ENCODE results near the gene GRM4.
A peak's percentile ranks its signal among the peaks of the same experiment; 100 is the strongest.

Gene GRM4

DNA sequence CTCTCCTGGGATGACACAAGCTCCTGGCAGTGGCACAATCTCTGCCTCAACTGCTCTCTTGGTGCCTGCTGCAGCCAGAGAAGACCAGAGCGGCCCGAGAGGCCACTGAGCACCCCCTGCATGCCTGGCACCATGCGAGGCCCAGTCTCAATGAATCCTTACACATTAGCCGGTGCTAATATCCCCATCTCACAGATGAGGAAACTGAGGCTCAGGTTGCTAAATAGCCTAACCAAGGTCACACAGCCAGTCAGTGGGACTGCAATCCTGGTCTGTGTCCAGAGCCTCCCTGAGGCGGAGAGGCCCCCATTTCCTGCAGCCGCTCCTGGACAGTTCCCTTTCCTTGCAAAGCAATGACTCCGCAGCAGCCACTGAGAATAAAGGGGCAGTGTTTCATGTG, 81.2 kb downstream of the GRM4 start:
- DNase-seq (ENCODE audit: low read depth in 2 of 2) = no peak

DNA sequence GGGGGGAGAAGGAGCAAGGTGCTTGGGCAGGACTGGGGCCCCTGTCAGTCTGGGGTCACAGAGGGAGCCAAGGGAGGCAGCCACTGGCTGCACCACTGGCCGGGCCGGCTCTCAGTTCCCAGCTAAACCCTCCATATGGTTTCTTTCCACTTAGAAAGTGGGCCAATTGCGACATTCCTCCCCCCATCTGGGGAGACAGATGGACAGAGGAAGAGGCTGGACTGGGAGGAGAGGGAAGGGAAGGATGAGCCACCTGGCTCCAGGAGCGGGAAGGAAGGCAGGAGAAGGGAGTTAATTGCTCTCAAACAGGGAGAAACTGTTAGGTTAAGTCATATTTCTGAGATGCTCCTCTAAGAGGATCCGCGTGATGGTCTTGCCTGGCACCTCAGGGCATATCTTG, 82.2 kb downstream of the GRM4 start:
- no peak for DNase-seq (ENCODE audit: low read depth in 2 of 2)

DNA sequence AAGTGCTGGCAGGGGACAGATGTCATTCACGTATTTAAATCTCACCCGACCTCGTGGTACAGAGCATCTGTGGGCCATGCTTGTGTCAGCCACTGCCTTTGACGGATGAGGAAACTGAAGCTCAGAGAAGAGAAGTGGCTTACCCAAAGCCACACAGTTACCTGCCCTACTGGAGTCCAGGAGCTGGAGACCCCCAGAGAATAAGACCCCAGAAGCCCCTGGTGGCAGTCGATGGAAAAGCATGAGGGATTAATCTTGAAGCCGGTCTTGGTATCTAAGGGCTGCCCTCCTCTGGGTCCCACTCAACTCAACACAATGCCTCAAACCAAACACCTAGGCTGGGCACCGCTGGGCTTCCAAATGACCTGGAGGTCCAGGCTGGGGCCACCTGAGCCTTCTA, 83.1 kb downstream of the GRM4 start:
- DNase-seq (ENCODE audit: low read depth in 2 of 2) = no peak

DNA sequence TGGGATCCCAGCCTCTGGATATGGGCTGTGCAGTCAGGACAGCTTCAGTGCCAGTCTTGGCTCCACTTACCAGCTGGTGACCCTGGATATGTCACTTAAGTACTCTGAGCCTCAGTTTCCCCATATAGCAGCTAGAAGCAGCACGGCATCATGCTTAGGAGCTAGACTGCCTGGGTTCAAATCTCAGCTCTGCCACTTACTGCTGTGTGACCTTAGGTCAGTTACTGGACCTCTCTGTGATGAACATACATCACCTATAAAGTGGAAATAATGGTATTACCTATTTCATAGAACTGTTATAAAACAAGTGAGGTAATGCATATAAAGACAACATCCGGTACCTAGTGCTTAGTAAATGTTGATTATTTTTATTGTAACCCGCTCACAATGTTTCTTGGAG, 83.7 kb downstream of the GRM4 start:
- DNase-seq (ENCODE audit: low read depth in 2 of 2) = no peak

DNA sequence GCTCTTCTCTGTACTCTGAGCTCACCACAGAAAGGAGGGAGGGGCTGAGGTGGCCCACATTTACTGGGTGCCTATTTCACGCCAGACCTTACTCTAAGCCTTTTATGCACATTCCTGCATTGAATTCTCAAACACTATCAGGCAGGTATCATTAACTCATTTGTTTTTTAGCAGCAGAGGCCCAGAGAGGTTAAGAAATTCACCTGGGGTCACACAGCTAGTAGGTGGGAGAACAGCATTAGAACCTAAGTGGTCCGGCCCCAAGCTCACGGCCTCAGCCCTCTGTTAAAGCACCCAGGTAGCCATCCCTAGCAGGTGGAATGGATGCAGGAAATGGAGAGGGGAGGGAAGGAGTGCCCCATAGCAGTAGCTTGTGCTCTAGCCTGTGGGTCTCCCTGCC, 84.5 kb downstream of the GRM4 start:
- no peak for DNase-seq (ENCODE audit: low read depth in 2 of 2)

DNA sequence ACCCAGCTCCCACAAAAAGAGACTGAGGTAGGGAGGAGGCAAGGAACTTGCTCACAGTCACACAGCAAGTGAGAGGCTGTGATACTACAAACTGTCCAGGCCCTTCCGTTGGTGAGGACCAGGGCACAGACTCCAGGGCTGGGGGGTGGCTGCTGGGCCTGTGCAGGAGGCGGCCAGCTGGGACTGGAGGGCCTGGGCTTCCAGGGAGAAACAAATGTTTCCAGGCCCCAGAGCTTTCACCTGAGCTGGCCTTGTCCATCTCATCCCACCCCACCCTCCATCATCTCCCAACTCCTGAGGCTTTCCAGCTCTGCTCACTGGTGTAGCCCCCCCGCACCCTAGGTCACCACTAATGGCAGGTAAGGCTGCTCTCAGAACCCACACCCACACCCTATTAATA, 86.0 kb downstream of the GRM4 start:
- no peak for DNase-seq (ENCODE audit: low read depth in 2 of 2)

DNA sequence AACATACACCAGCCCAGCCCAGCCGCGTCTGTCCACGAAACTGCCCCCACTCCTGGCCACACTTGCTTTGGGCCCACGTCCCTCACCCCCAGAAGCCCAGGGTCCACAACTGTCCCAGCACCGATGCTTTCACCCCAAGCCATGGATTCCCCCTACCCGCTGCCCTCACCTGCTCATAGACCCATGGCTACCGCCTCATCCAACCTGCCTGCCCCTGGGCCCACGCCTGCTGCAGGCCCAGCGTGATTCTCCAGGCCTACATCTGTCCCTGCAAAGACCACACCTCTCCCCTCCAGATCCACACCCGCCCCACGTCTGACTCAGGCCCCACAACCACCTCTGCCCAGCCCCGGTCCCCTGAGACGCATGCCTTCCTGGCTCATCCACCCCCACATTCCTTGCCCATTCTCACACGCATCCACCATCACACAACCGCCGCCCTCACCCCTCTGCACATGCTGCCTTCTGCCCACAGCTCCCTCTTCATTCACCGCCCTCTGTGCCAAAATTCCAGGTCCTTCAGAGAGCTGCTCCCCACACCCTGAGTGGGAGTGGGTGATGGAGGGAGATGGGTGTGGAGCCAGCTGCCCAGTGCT, 86.7 kb downstream of the GRM4 start:
- no peak for DNase-seq (ENCODE audit: low read depth in 2 of 2)

DNA sequence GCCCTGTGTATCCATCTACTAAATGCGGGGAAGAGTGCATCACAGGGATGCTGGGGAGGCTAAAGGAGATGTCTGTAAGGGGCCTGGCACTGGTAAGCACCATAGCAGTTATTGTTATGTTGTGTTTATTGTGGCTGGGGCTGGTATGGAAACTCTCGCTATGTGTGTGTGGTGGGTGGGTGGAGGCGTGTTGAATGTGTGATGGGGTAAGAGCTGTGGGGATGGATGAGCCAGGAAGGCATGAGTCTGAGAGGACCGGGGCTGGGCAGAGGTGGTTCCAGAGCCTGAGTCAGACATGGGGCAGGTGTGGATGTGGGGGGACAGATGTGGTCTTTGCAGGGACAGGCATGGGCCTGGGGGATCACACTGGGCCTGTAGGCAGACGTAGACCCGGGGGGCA, 88.1 kb downstream of the GRM4 start:
- no peak for DNase-seq (ENCODE audit: low read depth in 2 of 2)

DNA sequence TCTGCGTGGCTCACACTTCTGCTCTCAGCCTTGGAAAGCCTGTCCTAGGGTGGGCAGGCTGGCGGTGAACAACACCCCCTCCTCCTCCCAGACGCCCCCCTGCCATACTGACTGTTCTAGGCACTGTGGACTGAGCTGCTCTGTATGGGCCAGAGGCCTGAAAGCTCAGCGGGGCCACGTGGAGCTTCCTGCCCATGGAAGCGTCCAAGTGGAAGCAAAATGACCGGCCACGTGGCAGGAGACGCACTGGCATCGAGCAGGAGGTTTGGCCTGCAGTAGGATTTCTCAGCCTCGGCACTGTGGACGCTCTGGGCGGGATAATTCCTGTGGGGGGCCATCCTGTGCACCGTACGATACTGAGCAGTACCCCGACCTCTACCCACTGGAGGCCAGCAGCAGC, 88.7 kb downstream of the GRM4 start:
- no peak for DNase-seq (ENCODE audit: low read depth in 2 of 2)

DNA sequence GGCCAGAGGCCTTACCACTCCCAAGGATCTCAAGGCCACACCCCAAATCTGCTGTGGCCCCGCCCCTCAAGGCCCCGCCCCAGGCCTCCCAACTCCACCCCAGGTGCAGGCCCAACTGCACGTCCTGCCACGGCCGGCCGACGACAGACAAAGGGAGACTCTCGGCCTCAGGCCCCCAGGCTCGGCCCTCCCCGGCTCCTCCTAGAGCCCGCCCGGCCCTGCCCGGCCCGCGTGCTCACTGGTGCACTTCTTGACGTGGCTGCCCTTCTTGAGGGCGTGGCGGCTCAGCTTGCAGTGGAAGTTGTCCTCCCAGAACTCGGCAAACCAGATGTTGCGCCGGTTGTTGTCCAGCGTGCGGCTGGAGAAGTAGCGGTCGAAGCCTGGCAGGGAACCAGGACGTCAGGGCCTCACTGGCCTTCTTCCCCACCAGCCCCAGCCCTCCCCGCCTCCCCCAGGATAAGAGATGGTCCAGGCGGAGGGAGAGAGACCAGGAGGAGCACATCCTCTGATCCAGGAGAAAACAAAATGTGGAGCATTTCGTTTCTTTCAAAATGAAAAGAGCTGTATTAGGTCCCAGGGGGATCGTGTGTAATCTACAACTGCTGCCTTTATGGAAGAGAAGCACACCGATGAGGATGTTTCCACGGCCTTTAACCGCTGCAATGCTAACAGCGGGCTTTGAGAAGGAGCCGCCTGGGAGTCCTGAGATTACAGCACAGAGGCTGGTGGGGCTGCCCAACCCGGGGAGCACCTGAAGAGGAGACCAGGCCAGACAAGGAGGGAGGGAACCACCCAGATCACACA, 89.4 kb downstream of the GRM4 start:
- DNase-seq (ENCODE audit: low read depth in 2 of 2) = no peak

DNA sequence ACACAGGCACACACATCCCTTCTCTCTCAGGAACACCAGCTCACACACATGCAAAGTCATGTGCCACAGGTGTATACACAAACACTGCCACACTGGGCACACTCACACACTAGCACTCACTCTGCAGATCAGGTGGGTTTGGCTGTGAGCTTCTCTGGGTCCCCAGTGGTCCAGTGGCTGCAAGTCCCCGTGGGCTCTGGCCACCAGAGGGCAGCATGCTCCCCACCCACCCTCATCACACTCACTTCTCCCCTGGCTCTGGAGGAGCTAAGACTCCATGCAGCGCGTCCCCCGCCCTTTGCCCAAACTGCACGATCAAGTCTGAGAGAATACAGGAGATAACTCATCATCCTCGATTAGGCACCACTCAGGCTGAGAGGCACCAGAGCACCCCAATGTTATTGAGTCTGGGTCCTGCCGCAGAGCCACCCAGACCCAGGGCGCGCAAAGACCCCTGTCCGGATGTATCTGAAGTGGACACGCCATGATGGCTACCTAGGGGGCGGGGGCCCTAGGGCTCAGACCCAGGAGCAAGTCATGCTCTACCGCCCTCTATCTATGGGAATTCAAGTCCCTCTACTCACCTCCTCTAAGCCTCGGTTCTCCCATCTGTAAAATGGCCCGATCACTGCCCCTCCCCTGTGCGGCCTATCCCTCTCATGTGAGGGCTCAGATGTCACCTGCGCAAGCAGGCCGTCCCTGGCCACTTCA, 90.5 kb downstream of the GRM4 start:
- peak; percentile 31 to 36 for DNase-seq (ENCODE audit: low read depth in 2 of 2)

DNA sequence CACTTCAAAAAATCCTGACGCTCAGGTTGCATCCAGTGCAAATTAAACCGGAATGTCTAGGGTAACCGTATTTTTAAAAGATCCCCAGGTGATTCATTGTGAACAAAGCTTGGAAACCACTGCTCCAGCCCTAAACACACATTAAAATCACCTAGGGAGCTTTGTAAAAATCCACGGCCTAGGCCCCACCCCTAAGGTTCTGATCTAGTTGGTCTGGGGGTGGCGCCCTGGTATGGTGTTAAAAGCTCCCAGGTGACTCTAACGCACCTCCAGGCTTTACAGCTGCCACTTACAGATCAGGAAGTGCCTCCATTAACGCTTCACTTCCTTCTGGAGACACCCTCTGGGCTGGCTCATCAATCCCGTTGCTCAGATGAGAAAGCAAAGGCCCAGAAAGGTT, 92.2 kb downstream of the GRM4 start:
- DNase-seq (ENCODE audit: low read depth in 2 of 2) = no peak

DNA sequence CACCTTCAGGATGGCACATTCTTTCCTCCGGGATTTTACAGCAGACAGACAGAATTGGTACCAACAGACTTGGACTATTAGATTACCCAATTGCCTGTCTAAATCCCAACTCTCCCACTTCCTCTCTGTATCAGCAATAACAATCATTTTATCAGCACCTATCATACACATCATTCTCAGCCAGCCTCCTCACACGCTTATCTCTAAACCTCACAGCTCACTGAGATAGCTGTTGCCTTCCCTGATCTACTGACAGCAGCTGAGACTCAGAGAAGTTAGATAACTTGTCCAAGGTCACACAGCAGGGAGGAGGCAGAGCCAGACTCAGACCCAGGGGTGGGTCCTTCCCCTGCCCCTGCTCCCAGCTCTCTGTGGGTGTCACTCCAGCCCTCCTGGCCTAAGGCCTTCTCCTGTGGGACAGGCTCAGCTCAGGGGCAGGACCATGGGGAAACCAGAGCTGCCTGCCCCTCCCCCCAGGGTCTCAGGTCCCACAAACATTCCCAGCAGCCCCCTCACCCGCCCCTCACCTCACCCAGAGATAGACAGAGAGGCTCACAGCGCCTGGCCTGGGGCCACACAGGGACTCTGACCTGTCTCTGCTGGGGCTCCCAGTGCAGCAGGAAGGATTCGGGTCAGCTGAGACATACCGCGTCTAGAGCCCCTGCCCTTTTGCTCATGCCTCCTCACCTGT, 92.8 kb downstream of the GRM4 start:
- DNase-seq (ENCODE audit: low read depth in 2 of 2) = no peak

DNA sequence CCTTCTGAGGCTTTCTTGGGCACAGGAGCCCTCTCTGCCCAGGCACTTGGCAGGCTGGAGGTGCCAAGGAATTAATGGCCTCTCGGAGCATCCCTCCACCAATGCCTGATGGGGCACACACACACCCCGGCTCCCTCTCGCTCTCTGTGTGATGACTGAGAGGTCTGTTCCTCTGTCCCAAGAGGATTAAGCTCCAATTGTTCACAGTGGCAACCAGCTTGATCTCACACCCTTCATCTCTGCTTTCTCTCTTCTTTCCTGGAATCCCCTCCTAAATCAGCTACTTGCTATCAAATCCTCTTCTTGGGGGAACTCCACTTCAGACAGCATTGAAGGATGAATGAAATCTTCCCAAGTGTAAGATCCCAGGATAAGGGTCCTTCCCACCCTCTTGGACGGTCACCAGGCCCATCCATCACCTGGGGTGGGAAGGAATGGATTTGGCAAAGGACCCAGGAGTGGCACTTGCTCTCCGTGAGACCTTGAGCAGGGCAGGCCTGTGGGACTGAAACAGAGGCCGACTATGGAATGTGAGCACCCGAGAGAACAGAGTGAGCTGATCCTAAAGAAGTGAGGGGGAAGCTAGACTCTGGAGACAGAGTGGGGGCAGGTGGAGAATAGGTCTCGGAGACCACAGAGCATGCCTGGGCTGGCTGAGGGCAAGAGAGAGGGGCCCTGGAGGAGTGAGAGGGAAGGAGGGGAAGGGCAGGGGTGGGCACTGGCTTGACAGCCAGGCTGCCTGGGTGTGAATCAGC, 93.6 kb downstream of the GRM4 start:
- DNase-seq (ENCODE audit: low read depth in 2 of 2) = no peak

DNA sequence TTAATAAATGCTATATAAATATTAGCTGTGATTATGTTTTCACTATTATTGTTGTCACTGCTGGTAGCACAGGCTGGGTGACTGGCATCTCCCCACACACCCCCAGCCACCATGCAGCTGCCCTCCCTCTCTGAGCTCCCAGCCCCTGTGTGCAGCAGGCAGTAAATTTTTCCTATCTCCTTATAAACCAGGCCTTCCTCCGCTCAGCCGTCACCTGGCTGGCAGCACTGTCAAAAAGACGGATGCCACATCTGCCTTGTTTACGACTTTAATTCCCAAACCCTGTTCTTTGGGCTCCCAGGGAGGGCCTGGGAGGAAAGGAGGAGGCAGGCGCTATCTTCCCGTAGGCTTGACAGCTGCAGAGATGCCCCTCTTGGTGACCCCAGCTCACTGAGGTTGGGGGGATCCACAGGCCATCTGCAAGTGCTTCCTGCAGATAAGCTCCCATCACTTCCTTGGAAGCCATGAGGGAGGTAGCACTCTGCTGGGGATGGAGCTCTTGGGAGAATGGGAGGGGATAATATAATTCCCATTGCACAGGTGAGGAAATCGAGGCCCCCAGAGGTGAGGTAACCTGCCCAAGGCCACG, 94.5 kb downstream of the GRM4 start:
- DNase-seq (ENCODE audit: low read depth in 2 of 2) = no peak

DNA sequence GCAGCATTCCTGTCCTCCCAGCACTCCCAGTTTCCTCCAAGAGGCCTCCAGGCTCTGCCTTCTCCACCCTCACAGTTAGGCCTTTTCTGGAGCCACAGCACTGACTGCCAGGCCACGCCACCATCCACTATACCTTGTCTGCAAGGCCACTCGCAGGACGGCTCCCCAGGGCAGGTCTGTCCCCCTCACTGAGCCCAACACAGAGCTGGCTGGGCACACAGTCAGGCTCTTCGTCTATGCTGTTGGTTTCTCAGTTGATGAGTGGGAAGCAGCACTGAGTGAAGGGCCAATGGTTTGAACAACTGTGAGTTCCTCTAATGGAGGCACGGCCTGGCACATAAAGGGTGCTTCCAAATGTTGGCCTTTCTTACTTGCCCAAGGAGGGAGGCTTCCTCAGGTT, 95.2 kb downstream of the GRM4 start:
- no peak for DNase-seq (ENCODE audit: low read depth in 2 of 2)

DNA sequence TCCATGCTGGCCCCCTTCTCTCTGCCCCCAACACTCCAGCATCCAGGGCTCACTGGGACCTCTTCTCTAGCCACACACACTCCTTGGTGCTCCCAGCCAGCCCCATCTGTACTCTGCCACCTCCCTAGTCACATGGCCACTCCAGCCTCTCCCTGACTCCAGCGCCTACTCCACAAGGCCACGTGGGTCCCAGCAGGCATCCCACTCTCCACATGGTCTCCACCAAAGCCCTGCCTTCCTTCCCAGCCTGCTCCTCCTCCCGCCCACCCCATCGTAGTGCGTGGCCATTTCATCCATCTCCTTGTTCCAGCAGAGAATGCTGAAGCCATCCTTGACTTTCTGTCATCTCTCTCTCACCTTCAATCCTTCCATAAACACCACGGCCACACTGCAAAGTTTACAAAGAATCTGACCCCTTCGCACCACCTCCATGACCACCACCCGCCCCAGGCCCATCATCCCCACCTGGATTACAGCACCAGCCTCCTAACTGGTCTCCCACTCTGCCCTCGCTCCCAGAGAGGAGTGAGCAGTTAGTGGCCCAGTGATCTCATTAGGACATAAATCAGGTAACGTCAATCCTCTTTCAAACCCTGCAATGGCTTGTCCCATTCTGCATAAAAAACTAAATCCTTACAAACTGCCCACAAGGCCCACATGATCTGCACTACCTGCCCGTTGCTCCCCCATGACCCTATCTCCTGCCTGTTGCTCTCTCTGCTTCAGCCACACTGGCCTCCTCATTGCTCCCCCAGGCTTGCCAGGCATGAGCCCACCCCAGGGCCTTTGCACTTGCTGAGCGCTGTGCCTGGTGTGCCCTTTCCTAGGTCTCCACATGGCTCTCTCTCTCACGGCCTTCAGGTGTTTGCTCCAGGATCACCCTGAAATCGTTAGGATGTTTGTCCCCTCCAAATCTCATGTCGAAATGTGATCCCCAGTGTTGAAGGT, 96.2 kb downstream of the GRM4 start:
- DNase-seq (ENCODE audit: low read depth in 2 of 2) = no peak

DNA sequence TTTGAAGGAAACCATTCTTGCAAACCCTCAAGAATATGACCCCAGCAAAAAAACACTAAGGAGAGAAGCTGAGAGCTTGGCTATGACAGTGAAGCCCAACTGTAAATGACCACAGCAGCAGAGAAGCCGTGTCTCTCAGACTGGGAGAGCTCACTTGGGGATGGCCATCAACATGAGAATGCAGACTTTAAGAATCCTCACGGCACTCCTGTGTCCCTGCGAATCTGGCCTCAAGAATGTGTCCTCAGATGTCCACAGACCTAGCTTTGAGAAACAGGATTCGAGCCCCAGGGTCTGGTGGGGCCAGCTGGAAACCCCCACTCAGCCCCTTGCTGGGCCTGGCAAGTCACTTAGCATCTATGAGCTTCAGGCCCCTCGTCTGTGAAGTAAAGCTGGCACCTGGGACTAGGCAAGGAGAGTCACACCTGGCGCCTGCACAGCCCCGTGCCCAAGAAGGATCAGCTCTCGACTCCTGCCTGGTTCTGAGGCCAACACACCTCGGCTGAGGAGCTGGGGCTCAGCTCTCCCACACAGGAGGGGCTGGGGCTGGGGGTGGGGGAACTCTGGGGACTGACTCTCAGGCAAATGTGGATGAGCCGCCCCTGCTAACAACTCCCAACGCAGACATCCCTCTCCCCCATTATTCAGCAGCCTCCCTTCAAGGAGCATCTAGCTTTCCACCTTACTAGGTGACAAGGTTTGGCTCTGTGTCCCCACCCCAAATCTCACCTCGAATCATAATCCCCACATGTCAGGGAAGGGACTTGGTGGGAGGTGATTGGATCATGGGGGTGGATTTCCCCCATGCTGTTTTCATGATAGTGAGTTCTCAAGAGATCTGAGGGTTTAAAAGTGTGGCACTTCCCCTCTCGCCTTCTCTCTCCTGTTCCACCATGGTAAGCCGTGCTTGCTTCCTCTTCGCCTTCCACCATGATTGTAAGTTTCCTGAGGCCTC, 97.7 kb downstream of the GRM4 start:
- DNase-seq (ENCODE audit: low read depth in 2 of 2) = no peak

DNA sequence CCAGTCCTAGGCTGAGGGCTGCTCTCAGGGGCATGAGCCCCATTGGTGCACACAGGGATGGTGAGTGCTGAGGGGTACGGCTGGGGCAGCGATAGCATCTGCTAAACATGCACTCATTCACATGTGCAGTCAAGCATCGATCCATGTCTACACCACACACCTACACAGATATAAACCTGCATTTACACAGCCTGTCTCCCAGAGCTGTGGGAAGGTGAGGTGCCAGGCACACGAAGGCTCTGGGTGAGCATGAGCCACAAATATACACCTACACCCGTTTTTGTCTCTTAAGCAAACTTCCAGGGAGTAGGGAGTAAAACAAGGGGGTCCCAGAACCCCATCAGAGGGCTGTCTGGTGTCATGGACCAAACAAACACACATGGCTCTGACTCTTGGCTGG, 99.3 kb downstream of the GRM4 start:
- DNase-seq (ENCODE audit: low read depth in 2 of 2) = no peak

Measured in stimulated activated CD8-positive, alpha-beta memory T cell treated with anti-CD3 and anti-CD28 coated beads, Interleukin-7, amount 100 ng/mL, for 1 hour (primary cell).